ENCODE results near the gene F12.

Gene F12

GRCh38 chr5:177390363-177391300 is 18.7 kb downstream of the F12 start:
- peak; percentile 89 for DNase-seq
- Mint-ChIP-seq H3K4me1 (peaks cover 47% of the 10 kb centered on the region), H3K4me3 (no peak overlapping the region), H3K36me3 (ENCODE audit: low read depth) (no peaks in the 10 kb centered on the region), H3K9me3 (no peaks in the 10 kb centered on the region), H3K27ac (no peak overlapping the region), H3K27me3 (ENCODE audit: low read depth, poor library complexity) (peaks cover 10% of the 10 kb centered on the region)
- peak; percentile 99 for TF ChIP-seq CTCF (IDR thresholded peaks at IDR 0.05)

DNA sequence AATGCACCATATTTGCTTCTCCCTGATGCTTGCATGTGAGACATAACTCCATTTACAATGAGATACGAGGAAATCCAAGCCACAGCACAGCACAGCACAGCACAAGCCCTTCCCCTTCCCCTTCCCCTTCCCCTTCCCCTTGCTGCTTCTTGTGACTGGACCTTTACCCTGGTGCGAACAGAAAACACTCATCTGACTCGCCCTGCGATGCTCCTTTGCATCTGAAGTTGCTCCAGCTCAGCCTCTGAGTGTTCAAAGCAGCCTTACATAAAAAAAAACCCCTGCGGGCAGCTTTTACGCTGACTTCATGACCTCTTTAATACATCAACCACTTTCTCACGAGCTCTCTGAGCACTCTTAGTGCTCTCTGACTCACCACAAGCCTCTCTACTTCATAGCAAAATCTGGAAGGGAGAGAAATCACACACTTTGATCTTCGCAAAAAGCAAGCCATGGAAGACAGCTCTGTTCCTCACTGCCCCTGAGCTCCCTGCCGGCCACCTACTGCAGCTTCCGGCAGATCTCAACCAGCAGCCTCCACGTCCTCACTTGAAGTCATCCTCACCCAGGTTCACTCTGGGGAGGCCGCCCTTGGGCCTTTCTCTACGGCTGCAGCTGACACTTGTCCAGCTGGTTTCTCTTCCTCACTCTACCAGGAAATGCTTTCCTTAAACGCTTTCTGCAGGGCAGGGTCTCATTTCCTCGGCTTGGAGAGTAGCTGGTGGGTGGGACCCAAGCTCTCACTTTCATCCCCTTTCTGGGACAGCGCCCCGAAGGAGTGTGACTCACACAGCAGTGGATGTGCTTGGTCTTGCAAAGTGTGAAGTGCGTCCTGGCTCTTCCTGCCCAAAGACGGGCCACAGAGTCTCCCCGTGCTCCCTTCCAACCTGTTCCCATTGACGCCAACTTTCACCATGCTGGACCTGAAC is 19.9 kb downstream of the F12 start:
- H3K27ac Mint-ChIP-seq, result no peak overlapping the region
- H3K36me3 Mint-ChIP-seq (ENCODE audit: low read depth), result no peaks in the 10 kb centered on the region
- DNase-seq, result no peak
- H3K4me1 Mint-ChIP-seq, result peaks cover 47% of the 10 kb centered on the region
- no peak for TF ChIP-seq CTCF (IDR thresholded peaks at IDR 0.05)
- peaks cover 10% of the 10 kb centered on the region for H3K27me3 Mint-ChIP-seq (ENCODE audit: low read depth, poor library complexity)
- no peak overlapping the region for H3K4me3 Mint-ChIP-seq
- no peaks in the 10 kb centered on the region for H3K9me3 Mint-ChIP-seq

GRCh38 chr5:177388521-177389052 is 20.8 kb downstream of the F12 start:
- TF ChIP-seq CTCF (IDR thresholded peaks at IDR 0.05), result no peak

DNA sequence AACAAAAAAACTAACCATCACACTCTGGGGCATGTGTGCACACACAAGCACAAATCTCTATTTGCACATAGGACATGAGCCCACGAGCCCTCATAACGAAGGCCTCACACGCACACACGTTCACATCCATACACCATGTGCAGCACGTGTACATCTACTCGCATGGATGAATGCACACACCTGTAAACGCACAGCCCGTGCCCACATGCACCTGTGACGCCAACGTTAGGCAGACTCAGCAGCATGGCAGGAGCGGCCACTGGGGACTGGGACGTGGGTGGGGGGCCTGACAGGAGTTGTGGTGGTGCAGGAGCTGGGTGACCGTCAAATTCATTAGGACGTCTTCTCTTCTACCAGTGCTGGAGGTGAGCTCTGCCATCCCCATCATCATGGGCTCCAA is 22.0 kb downstream of the F12 start:
- H3K4me3 Mint-ChIP-seq, result no peak overlapping the region
- peaks cover 14% of the 10 kb centered on the region for H3K27me3 Mint-ChIP-seq (ENCODE audit: low read depth, poor library complexity)
- no peak for TF ChIP-seq CTCF (IDR thresholded peaks at IDR 0.05)
- H3K27ac Mint-ChIP-seq, result no peak overlapping the region
- no peaks in the 10 kb centered on the region for H3K9me3 Mint-ChIP-seq
- DNase-seq, result no peak
- H3K36me3 Mint-ChIP-seq (ENCODE audit: low read depth), result no peaks in the 10 kb centered on the region
- H3K4me1 Mint-ChIP-seq, result peaks cover 63% of the 10 kb centered on the region

More at GRCh38 chr5:177388521-177389052, 20.8 kb downstream of the F12 start:
- Mint-ChIP-seq H3K27ac (no peak overlapping the region), H3K4me3 (no peak overlapping the region), H3K4me1 (peaks cover 53% of the 10 kb centered on the region), H3K9me3 (no peaks in the 10 kb centered on the region), H3K36me3 (ENCODE audit: low read depth) (no peaks in the 10 kb centered on the region), H3K27me3 (ENCODE audit: low read depth, poor library complexity) (peaks cover 13% of the 10 kb centered on the region)
- no peak for DNase-seq

DNA sequence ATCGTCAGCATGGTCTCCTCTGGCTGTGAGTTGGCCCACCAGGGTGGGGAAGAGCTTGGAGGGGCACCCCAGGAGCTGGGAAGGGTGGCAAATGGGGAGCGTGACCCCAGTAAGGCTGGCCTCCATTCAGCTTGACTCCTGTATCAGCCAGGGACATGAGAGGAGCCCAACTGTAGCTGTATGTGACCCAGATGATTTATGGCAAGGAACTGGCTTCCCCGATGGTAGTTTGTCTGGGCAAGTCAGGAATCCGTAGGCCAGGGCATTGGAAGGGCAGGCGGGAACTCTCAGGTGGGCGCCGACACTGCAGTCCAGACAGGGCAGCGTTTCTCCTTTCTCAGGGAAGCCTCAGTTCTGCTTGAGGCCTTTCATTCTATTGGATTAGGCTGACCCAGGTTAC is 22.8 kb downstream of the F12 start:
- peaks cover 14% of the 10 kb centered on the region for H3K27me3 Mint-ChIP-seq (ENCODE audit: low read depth, poor library complexity)
- no peak for DNase-seq
- H3K4me3 Mint-ChIP-seq, result no peak overlapping the region
- H3K9me3 Mint-ChIP-seq, result no peaks in the 10 kb centered on the region
- H3K36me3 Mint-ChIP-seq (ENCODE audit: low read depth), result no peaks in the 10 kb centered on the region
- no peak overlapping the region for H3K27ac Mint-ChIP-seq
- no peak for TF ChIP-seq CTCF (IDR thresholded peaks at IDR 0.05)
- H3K4me1 Mint-ChIP-seq, result peaks cover 70% of the 10 kb centered on the region

Data from nephron progenitor cell (in vitro differentiated cells).